ENCODE results near the gene NEURL1. TPM values are rescaled to one million over a fixed set of nuclear protein-coding genes. Genes with fewer than 3 reads are reported as not detected.
A peak's percentile ranks its signal among the peaks of the same experiment; 100 is the strongest.

Gene NEURL1
- total RNA-seq, 1 donor = not detected

DNA sequence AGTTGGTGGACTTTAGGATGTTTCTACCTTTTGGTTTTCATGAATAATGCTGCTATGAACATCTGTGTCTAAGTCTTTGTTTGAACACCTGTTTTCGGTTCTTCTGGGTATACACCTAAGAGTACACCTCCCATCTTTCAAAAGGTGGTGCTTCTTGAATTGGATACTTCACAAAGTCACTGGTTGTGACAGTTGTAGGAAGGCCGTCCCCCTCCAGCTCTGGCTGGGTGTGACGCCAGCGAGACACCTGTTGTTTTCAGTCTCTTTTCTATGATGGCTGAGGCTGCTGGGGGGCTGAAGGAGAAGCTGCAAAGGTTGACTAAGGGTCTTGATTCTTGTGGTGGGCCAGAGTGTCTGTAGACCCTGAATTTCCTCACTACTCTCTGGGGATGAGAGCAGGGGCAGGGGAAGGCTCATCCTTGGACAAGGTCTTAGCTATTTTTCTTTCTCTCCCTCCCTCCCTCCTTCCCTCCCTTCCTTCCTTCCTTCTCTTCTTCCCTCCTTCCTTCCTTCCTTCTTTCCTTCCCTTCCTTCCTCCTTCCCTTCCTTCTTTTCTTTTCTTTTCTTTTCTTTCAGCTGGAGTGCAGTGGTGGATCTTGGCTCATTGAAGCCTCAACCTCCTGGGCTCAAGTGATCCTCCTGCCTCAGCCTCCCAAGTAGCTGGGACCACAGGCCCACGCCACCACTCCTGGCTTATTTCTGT is 5.6 kb downstream of the NEURL1 start:
- H3K4me3 ChIP-seq (ENCODE audit: insufficient read depth, low read length) = no peak overlapping the region
- H2AFZ ChIP-seq (ENCODE audit: low read length) = no peak overlapping the region
- peaks cover 3% of the 10 kb centered on the region for H3K4me1 ChIP-seq (ENCODE audit: insufficient read depth, low read length)
- H3K9me3 ChIP-seq (ENCODE audit: low read depth, low read length) = no peaks in the 10 kb centered on the region
- peaks cover 88% of the 10 kb centered on the region for H3K27me3 ChIP-seq (ENCODE audit: insufficient read depth, low read length)
- H4K20me1 ChIP-seq (ENCODE audit: insufficient read depth, low read length) = peaks cover 3% of the 10 kb centered on the region
- DNase-seq (ENCODE audit: insufficient read length, low spot score, missing footprints) = peak; percentile 44
- TF ChIP-seq, protein P1, sequence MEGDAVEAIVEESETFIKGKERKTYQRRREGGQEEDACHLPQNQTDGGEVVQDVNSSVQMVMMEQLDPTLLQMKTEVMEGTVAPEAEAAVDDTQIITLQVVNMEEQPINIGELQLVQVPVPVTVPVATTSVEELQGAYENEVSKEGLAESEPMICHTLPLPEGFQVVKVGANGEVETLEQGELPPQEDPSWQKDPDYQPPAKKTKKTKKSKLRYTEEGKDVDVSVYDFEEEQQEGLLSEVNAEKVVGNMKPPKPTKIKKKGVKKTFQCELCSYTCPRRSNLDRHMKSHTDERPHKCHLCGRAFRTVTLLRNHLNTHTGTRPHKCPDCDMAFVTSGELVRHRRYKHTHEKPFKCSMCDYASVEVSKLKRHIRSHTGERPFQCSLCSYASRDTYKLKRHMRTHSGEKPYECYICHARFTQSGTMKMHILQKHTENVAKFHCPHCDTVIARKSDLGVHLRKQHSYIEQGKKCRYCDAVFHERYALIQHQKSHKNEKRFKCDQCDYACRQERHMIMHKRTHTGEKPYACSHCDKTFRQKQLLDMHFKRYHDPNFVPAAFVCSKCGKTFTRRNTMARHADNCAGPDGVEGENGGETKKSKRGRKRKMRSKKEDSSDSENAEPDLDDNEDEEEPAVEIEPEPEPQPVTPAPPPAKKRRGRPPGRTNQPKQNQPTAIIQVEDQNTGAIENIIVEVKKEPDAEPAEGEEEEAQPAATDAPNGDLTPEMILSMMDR (IDR thresholded peaks at IDR 0.05; ENCODE audit: extremely low read depth, low read depth, low read length) = no peak
- no peaks in the 10 kb centered on the region for H3K36me3 ChIP-seq (ENCODE audit: insufficient read depth, low read length)
- H3K4me2 ChIP-seq (ENCODE audit: insufficient read depth, low read length) = no peak overlapping the region
- H3K79me2 ChIP-seq (ENCODE audit: insufficient read depth, low read length) = no peaks in the 10 kb centered on the region
- no peak overlapping the region for H3K27ac ChIP-seq (ENCODE audit: low read depth, low read length)

DNA sequence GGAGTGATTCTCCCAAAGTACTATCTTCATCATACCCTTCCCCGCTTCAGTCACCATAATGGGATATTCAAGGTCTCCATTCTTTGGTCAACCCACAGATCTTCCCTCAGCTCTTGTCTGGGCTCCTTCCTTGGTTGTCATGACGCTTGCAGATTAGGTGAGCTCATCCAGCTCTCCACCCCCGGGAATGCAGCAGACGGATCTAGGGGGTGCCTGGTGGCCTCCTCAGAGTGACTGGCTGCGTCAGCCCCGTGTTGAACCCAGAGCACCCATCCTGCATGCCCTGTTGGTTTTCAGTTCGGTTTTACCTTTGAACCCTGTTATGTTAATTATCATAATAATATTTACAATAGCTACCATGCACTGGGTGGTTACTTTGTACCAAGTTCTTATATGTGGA is 6.4 kb downstream of the NEURL1 start:
- Histone ChIP-seq H3K4me2 (ENCODE audit: insufficient read depth, low read length) (no peak overlapping the region), H3K27me3 (ENCODE audit: insufficient read depth, low read length) (peaks cover 80% of the 10 kb centered on the region), H3K4me3 (ENCODE audit: insufficient read depth, low read length) (no peak overlapping the region), H2AFZ (ENCODE audit: low read length) (no peak overlapping the region), H3K27ac (ENCODE audit: low read depth, low read length) (no peak overlapping the region), H3K36me3 (ENCODE audit: insufficient read depth, low read length) (no peaks in the 10 kb centered on the region), H3K4me1 (ENCODE audit: insufficient read depth, low read length) (peaks cover 10% of the 10 kb centered on the region), H3K9me3 (ENCODE audit: low read depth, low read length) (no peaks in the 10 kb centered on the region), H4K20me1 (ENCODE audit: insufficient read depth, low read length) (peaks cover 8% of the 10 kb centered on the region), H3K79me2 (ENCODE audit: insufficient read depth, low read length) (no peaks in the 10 kb centered on the region)
- TF ChIP-seq, protein P1 (IDR thresholded peaks at IDR 0.05; ENCODE audit: extremely low read depth, low read depth, low read length) = no peak
- peak; percentile 66 for DNase-seq (ENCODE audit: insufficient read length, low spot score, missing footprints)

DNA sequence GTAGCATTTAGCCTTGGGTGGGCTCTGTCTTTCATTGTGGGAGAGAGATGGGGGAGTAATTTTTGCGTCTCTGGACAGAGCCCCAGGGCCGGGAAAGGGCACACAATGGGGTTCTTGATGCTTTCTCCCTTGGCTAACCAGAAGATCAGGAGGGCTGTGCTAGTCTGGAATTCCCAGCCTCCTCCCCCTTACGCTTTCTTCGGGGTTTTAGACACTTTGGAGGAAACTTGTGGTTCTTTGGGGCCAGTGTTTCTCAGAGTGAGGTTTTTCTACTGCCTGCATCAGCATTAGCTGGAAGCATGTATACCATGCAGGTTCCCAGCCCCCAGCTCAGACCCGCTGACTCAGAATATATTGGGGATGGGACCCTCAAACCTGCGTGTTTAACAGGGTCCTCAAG is 7.0 kb downstream of the NEURL1 start:
- no peaks in the 10 kb centered on the region for H3K9me3 ChIP-seq (ENCODE audit: low read depth, low read length)
- peaks cover 78% of the 10 kb centered on the region for H3K27me3 ChIP-seq (ENCODE audit: insufficient read depth, low read length)
- H3K4me3 ChIP-seq (ENCODE audit: insufficient read depth, low read length) = no peak overlapping the region
- H3K4me2 ChIP-seq (ENCODE audit: insufficient read depth, low read length) = no peak overlapping the region
- H3K4me1 ChIP-seq (ENCODE audit: insufficient read depth, low read length) = peaks cover 10% of the 10 kb centered on the region
- DNase-seq (ENCODE audit: insufficient read length, low spot score, missing footprints) = peak; percentile 66
- no peaks in the 10 kb centered on the region for H3K36me3 ChIP-seq (ENCODE audit: insufficient read depth, low read length)
- TF ChIP-seq, protein P1 (IDR thresholded peaks at IDR 0.05; ENCODE audit: extremely low read depth, low read depth, low read length) = no peak
- no peaks in the 10 kb centered on the region for H3K79me2 ChIP-seq (ENCODE audit: insufficient read depth, low read length)
- H4K20me1 ChIP-seq (ENCODE audit: insufficient read depth, low read length) = peaks cover 8% of the 10 kb centered on the region
- H3K27ac ChIP-seq (ENCODE audit: low read depth, low read length) = no peak overlapping the region
- H2AFZ ChIP-seq (ENCODE audit: low read length) = no peak overlapping the region

DNA sequence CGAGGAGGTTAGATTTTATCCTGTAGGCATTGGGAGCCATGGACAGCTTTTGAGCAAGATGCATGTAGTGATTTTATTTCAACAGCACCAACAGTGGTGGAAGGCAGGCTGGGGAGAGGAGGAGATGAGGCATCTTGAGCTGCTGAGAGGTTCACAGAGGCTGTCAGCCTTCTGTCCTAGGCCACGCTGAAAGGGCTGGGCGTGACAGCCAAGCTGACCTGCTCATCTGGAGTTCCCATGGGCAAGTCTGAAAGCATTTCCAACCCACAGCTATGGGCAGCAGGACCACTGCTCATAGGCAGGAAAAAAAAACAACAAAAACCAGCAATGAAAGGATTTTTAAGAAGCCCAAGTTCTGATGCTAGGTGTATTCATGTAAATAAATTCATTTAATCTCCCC is 7.7 kb downstream of the NEURL1 start:
- DNase-seq (ENCODE audit: insufficient read length, low spot score, missing footprints) = peak; percentile 39
- peaks cover 8% of the 10 kb centered on the region for H4K20me1 ChIP-seq (ENCODE audit: insufficient read depth, low read length)
- H3K27me3 ChIP-seq (ENCODE audit: insufficient read depth, low read length) = peaks cover 78% of the 10 kb centered on the region

More for the DNA sequence above, 7.7 kb downstream of the NEURL1 start:
- TF ChIP-seq, protein P1 (IDR thresholded peaks at IDR 0.05; ENCODE audit: extremely low read depth, low read depth, low read length) = no peak
- H2AFZ ChIP-seq (ENCODE audit: low read length) = no peak overlapping the region
- no peak overlapping the region for H3K4me2 ChIP-seq (ENCODE audit: insufficient read depth, low read length)
- no peaks in the 10 kb centered on the region for H3K79me2 ChIP-seq (ENCODE audit: insufficient read depth, low read length)
- H3K27ac ChIP-seq (ENCODE audit: low read depth, low read length) = no peak overlapping the region
- no peaks in the 10 kb centered on the region for H3K36me3 ChIP-seq (ENCODE audit: insufficient read depth, low read length)
- H3K9me3 ChIP-seq (ENCODE audit: low read depth, low read length) = no peaks in the 10 kb centered on the region
- H3K4me1 ChIP-seq (ENCODE audit: insufficient read depth, low read length) = peaks cover 10% of the 10 kb centered on the region
- H3K4me3 ChIP-seq (ENCODE audit: insufficient read depth, low read length) = no peak overlapping the region

Data from osteoblast (primary cell).